ENCODE results near the gene COL11A2. TPM values are rescaled to one million over a fixed set of nuclear protein-coding genes. Genes with fewer than 3 reads are reported as not detected.

Gene COL11A2
- total RNA-seq, 1 experiment from 2014 or later = 7.6 TPM

- TF ChIP-seq ZBTB33 (IDR thresholded peaks at IDR 0.05; ENCODE audit: extremely low read depth, insufficient replicate concordance, low read length) = no peak
- no peak for TF ChIP-seq MAX (IDR thresholded peaks at IDR 0.05)
- no peak for TF ChIP-seq CBX3 (IDR thresholded peaks at IDR 0.05; ENCODE audit: low read depth)
- no peak for TF ChIP-seq CEBPB (IDR thresholded peaks at IDR 0.05; ENCODE audit: low read depth)
These were observed 25.4 kb upstream of the COL11A2 start (continued) for GRCh38 chr6:33217681-33218080.

GRCh38 chr6:33217246-33217645, 25.0 kb upstream of the COL11A2 start:
- Histone ChIP-seq H3K27ac (ENCODE audit: low read depth, low read length) (no peak overlapping the region), H3K4me1 (ENCODE audit: control insufficient read depth in 1 of 2, insufficient read depth in 2 of 2, low read length in 2 of 2) (peaks cover 0 to 5% of the 10 kb centered on the region in 2 experiments; a peak in 1 of 4 replicates), H2AFZ (ENCODE audit: low read depth, low read length, poor library complexity, severe bottlenecking) (no peak overlapping the region), H3K27me3 (ENCODE audit: insufficient read depth, low read length) (no peaks in the 10 kb centered on the region), H3K9me2 (ENCODE audit: insufficient read depth) (no peaks in the 10 kb centered on the region), H3K4me2 (ENCODE audit: low read length) (no peak overlapping the region), H3K36me3 (ENCODE audit: control insufficient read depth in 1 of 2, insufficient read depth in 2 of 2, low read length in 2 of 2) (no peaks in the 10 kb centered on the region), H3K9ac (ENCODE audit: low read length) (no peak overlapping the region), H4K20me1 (ENCODE audit: insufficient read depth) (no peaks in the 10 kb centered on the region), H3K9me3 (ENCODE audit: control insufficient read depth in 1 of 2, insufficient read depth in 1 of 2, low read depth in 1 of 2, low read length in 2 of 2) (no peaks in the 10 kb centered on the region), H3K4me3 (replicated peaks in 1 of 2; ENCODE audit: low read depth in 1 of 2, low read length in 2 of 2) (no peak overlapping the region), H3K79me2 (ENCODE audit: insufficient read depth, low read length) (no peaks in the 10 kb centered on the region)
- intact Hi-C loops (cut with micrococcal nuclease) = no loop called here
- CTCF ChIA-PET = no interaction called here
- no peak for ATAC-seq
- no TSS peak for BruUV-seq (replicated peaks)
- RAD21 ChIA-PET (ENCODE audit: low non-redundant PET in 1 of 2, low total read pairs in 2 of 2, uncharacterized antibody in 2 of 2, unreplicated experiment in 2 of 2) = no interaction called here
- DNase-seq (ENCODE audit: low read depth, low spot score) = no peak
- TF ChIP-seq RAD21 (IDR thresholded peaks at IDR 0.05; ENCODE audit: low read depth) = no peak
- no peak for TF ChIP-seq CEBPB (IDR thresholded peaks at IDR 0.05; ENCODE audit: low read depth)
- no peak for TF ChIP-seq MAX (IDR thresholded peaks at IDR 0.05)
- no peak for TF ChIP-seq CBX3 (IDR thresholded peaks at IDR 0.05; ENCODE audit: low read depth)
- TF ChIP-seq SRF (IDR thresholded peaks at IDR 0.05; ENCODE audit: low read depth) = no peak
- TF ChIP-seq ZFX (IDR thresholded peaks at IDR 0.05) = no peak
- TF ChIP-seq SIN3A (IDR thresholded peaks at IDR 0.05; ENCODE audit: low read depth) = no peak
- POLR2A ChIA-PET = no interaction called here
